Neural progenitor cell (in vitro differentiated cells): ENCODE results near the gene PRR12. TPM values are rescaled to one million over a fixed set of nuclear protein-coding genes. Genes with fewer than 3 reads are reported as not detected.

ENCODE experiments used
- DNase-seq: peaks from one replicate; pipeline ENCODE4 v3.0.0-alpha.2; 2016; ENCODE audit warnings: low spot score
- H2AFZ ChIP-seq: fragments of 200-600 bp; sonication (generic); replicated peaks from 2 replicates; pipeline ENCODE4 v1.6.1; 2016; ENCODE audit warnings: antibody characterized with exemption
- H3F3A ChIP-seq: fragments of 200-600 bp; sonication (generic); 2 replicates; pipeline ENCODE4 v1.6.1; 2016; ENCODE audit warnings: antibody characterized with exemption, low read depth
- H3K27ac ChIP-seq: fragments of 200-600 bp; sonication (generic); 2 replicates; pipeline ENCODE4 v1.5.1; 2016; ENCODE audit warnings: mild to moderate bottlenecking
- H3K27me3 ChIP-seq: fragments of 200-600 bp; sonication (generic); 2 replicates; pipeline ENCODE4 v1.6.1; 2016; ENCODE audit warnings: mild to moderate bottlenecking, moderate library complexity
- H3K36me3 ChIP-seq: fragments of 200-600 bp; sonication (generic); 2 replicates; pipeline ENCODE4 v1.5.1; 2016
- H3K4me1 ChIP-seq: fragments of 200-600 bp; sonication (generic); 2 replicates; pipeline ENCODE4 v1.6.1; 2016; ENCODE audit warnings: mixed run types
- H3K4me2 ChIP-seq: fragments of 200-600 bp; sonication (generic); 2 replicates; pipeline ENCODE4 v1.6.1; 2016
- H3K4me3 ChIP-seq: fragments of 200-600 bp; sonication (generic); 2 replicates; pipeline ENCODE4 v1.5.1; 2016
- H3K79me2 ChIP-seq: fragments of 200-600 bp; sonication (generic); 2 replicates; pipeline ENCODE4 v1.6.1; 2016; ENCODE audit warnings: low read depth
- H3K9ac ChIP-seq: fragments of 200-600 bp; sonication (generic); 2 replicates; pipeline ENCODE4 v1.6.1; 2016
- H3K9me3 ChIP-seq: fragments of 200-600 bp; sonication (generic); 2 replicates; pipeline ENCODE4 v1.5.1; 2016; ENCODE audit warnings: low read depth
- H4K20me1 ChIP-seq: fragments of 200-600 bp; sonication (generic); 2 replicates; pipeline ENCODE4 v1.6.1; 2016; ENCODE audit warnings: low read depth
- H3K27ac Mint-ChIP-seq: 3 replicates; pipeline ENCODE4 v1.8.0; 2021; ENCODE audit warnings: mixed read lengths
- H3K27me3 Mint-ChIP-seq: 2 replicates; pipeline ENCODE4 v1.8.0; 2022; ENCODE audit warnings: low read depth, mild to moderate bottlenecking, inconsistent platforms, moderate library complexity, mixed read lengths; ENCODE audit not compliant: insufficient read depth
- H3K36me3 Mint-ChIP-seq: 3 replicates; pipeline ENCODE4 v1.8.0; 2021; ENCODE audit warnings: mixed read lengths
- H3K4me1 Mint-ChIP-seq: 3 replicates; pipeline ENCODE4 v1.8.0; 2021; ENCODE audit warnings: mixed read lengths
- H3K4me3 Mint-ChIP-seq: 3 replicates; pipeline ENCODE4 v1.8.0; 2021; ENCODE audit warnings: mild to moderate bottlenecking, moderate library complexity, mixed read lengths
- H3K9me3 Mint-ChIP-seq: 3 replicates; pipeline ENCODE4 v1.8.0; 2020; ENCODE audit warnings: mixed read lengths
- EZH2 ChIP-seq: fragments of 200-600 bp; sonication (generic); IDR thresholded peaks from 2 replicates; pipeline ENCODE4 v1.6.1; 2017; ENCODE audit warnings: antibody characterized with exemption, mild to moderate bottlenecking, moderate library complexity
- EZH2phosphoT487 ChIP-seq: fragments of 200-600 bp; sonication (generic); IDR thresholded peaks from 2 replicates; pipeline ENCODE4 v1.6.1; 2017; ENCODE audit warnings: antibody characterized with exemption
- total RNA-seq: library from RNA; depleted of rRNA; stranded (reverse); fragments of >200 nt; gene quantifications from 2 replicates; pipeline ENCODE4 v1.2.3, GENCODE V29; 2015; ENCODE audit warnings: low replicate concordance
- TF ChIP-seq, protein P1 (sequence below): fragments of 200-600 bp; sonication (generic); IDR thresholded peaks from 2 replicates; pipeline ENCODE4 v1.5.1; 2017; ENCODE audit warnings: antibody characterized with exemption, mild to moderate bottlenecking

PRR12 gene
- total RNA-seq, 1 donor from 2014 or later: 3.2 TPM

DNA sequence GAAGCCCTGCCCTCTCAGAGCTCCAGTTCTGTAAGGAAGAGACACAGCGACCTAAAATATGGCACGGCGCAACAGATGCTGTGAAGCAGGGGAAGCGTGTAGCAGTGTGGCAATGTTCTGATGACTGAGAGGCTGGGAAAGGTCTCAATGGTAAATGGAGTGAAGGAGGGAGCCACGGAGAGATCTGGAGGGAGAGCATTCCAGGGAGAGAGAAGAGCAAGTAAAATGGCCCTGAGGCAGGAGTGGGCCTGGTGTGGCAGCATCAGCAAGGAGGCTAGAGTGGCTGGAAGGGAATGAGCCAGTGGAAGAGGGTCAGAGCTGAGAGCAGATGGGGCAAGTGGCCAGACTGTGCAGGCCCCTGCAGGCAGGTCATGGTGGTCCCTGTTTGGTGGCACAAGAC, 46.8 kb upstream of the PRR12 start:
- H3K4me2 ChIP-seq: no peak overlapping the region
- no peak overlapping the region for H2AFZ ChIP-seq
- H3K27me3 ChIP-seq: no peaks in the 10 kb centered on the region
- peaks cover 15% of the 10 kb centered on the region for H3F3A ChIP-seq
- DNase-seq: no peak
- TF ChIP-seq EZH2phosphoT487 (no peak), EZH2 (no peak)
- TF ChIP-seq, protein P1, sequence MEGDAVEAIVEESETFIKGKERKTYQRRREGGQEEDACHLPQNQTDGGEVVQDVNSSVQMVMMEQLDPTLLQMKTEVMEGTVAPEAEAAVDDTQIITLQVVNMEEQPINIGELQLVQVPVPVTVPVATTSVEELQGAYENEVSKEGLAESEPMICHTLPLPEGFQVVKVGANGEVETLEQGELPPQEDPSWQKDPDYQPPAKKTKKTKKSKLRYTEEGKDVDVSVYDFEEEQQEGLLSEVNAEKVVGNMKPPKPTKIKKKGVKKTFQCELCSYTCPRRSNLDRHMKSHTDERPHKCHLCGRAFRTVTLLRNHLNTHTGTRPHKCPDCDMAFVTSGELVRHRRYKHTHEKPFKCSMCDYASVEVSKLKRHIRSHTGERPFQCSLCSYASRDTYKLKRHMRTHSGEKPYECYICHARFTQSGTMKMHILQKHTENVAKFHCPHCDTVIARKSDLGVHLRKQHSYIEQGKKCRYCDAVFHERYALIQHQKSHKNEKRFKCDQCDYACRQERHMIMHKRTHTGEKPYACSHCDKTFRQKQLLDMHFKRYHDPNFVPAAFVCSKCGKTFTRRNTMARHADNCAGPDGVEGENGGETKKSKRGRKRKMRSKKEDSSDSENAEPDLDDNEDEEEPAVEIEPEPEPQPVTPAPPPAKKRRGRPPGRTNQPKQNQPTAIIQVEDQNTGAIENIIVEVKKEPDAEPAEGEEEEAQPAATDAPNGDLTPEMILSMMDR: no peak
- H3K36me3 ChIP-seq: no peaks in the 10 kb centered on the region
- H3K9me3 ChIP-seq: no peaks in the 10 kb centered on the region
- peaks cover 3% of the 10 kb centered on the region for H3K4me1 ChIP-seq
- Mint-ChIP-seq H3K4me3 (no peak overlapping the region), H3K27me3 (peaks cover 8% of the 10 kb centered on the region), H3K9me3 (no peaks in the 10 kb centered on the region), H3K4me1 (peaks cover 16% of the 10 kb centered on the region), H3K27ac (no peak overlapping the region), H3K36me3 (no peaks in the 10 kb centered on the region)
- H4K20me1 ChIP-seq: no peaks in the 10 kb centered on the region
- no peak overlapping the region for H3K4me3 ChIP-seq
- no peak overlapping the region for H3K9ac ChIP-seq
- H3K27ac ChIP-seq: no peak overlapping the region
- no peaks in the 10 kb centered on the region for H3K79me2 ChIP-seq

DNA sequence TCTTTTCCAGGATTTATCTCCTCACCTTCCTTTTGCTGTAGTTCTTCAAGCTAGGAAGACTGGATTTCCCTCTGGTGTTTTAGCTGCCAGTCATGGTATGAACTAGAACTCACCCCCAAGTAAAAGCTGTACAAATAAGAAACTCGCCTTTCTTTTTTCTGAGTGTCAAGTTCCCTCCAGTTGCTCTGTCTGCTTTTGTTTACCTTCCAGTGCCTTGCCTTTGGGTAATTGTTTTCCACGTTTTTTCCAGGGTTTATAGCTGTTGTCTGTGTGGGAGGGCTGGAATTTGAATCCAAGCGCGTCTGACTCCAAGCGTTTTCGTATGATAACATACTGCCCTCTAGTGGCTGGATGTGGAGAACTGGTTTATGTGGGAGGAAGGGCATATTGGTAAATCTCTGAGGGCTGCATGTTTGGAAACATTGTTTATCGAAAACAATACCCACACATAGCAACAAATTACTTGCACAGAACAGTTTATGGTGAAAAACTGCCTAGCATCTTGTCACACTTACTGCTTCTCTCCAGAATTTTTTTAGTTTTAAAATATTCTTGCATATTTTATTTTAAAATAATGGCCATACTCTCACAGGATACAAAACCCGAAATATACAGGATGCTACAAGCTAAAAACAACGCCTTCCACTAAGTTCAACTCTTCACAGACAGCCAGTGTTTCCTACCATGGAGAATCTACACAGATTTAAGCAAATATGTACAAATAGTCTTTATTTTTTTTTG, 44.0 kb upstream of the PRR12 start:
- peak overlapping the region; percentile 23 for H3K27ac Mint-ChIP-seq
- peaks cover 3% of the 10 kb centered on the region for H3K36me3 Mint-ChIP-seq
- H3K9ac ChIP-seq: no peak overlapping the region

DNA sequence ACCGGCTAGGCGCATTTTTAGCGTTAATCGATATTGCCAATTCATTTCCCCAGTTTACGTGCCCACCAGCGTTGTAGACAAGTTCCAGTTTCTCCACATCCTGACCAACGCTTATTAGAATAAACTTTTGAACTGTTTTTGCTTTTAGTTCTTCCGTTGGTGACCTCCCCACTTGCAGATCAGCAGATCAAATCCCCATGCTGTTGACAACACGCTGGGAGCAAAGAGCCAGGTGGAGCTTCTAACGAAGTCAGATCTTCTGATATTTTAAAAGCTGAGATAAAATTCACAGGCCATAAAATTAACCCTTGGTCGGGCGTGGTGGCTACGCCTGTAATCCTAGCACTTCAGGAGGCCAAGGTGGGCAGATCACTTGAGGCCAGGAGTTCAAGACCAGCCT, 41.9 kb upstream of the PRR12 start:
- Mint-ChIP-seq H3K27me3 (peaks cover 6% of the 10 kb centered on the region), H3K9me3 (no peaks in the 10 kb centered on the region), H3K36me3 (peaks cover 5% of the 10 kb centered on the region), H3K4me3 (peak overlapping the region; percentile 50), H3K4me1 (peaks cover 9% of the 10 kb centered on the region), H3K27ac (peak overlapping the region; percentile 94)
- Histone ChIP-seq H3K4me2 (no peak overlapping the region), H3K27ac (no peak overlapping the region), H3K9ac (no peak overlapping the region), H3K79me2 (no peaks in the 10 kb centered on the region), H3K4me1 (peaks cover 3% of the 10 kb centered on the region), H3K36me3 (no peaks in the 10 kb centered on the region), H3K9me3 (no peaks in the 10 kb centered on the region), H3F3A (peaks cover 15% of the 10 kb centered on the region), H3K27me3 (no peaks in the 10 kb centered on the region), H4K20me1 (no peaks in the 10 kb centered on the region), H2AFZ (no peak overlapping the region), H3K4me3 (no peak overlapping the region)
- DNase-seq: no peak
- no peak for TF ChIP-seq EZH2phosphoT487
- TF ChIP-seq, protein P1: no peak
- TF ChIP-seq EZH2: no peak

More for the DNA sequence above, 44.0 kb upstream of the PRR12 start:
- H3K4me3 Mint-ChIP-seq: peak overlapping the region; percentile 59
- H3K9me3 Mint-ChIP-seq: no peaks in the 10 kb centered on the region
- peaks cover 8% of the 10 kb centered on the region for H3K27me3 Mint-ChIP-seq
- H4K20me1 ChIP-seq: no peaks in the 10 kb centered on the region
- H3K4me2 ChIP-seq: peak overlapping the region; percentile 50
- H3K9me3 ChIP-seq: no peaks in the 10 kb centered on the region
- H3K79me2 ChIP-seq: no peaks in the 10 kb centered on the region
- no peak overlapping the region for H3K27ac ChIP-seq
- no peak for TF ChIP-seq EZH2phosphoT487
- no peak for TF ChIP-seq EZH2
- TF ChIP-seq, protein P1: peak; percentile 89
- H3K4me1 Mint-ChIP-seq: peaks cover 16% of the 10 kb centered on the region
- H3K27me3 ChIP-seq: no peaks in the 10 kb centered on the region
- H3K4me1 ChIP-seq: peaks cover 3% of the 10 kb centered on the region
- H3F3A ChIP-seq: peaks cover 15% of the 10 kb centered on the region
- no peaks in the 10 kb centered on the region for H3K36me3 ChIP-seq
- no peak overlapping the region for H2AFZ ChIP-seq
- no peak overlapping the region for H3K4me3 ChIP-seq
- peak; percentile 95 for DNase-seq
